HepG2 (cell line): ENCODE data around the gene HID1. TPM values are rescaled to one million over a fixed set of nuclear protein-coding genes. Genes with fewer than 3 reads are reported as not detected.

Experiments
- ATM ChIP-seq: fragments of 450-650 bp; IDR thresholded peaks from 2 replicates; pipeline ENCODE4 v1.7.1; 2017; ENCODE audit warnings: mild to moderate bottlenecking, borderline replicate concordance
- BCL3 ChIP-seq: sonication (generic); formaldehyde crosslinking; IDR thresholded peaks from 2 replicates; pipeline ENCODE4 v1.5.1; 2020; ENCODE audit warnings: mild to moderate bottlenecking, missing genetic modification reagents, moderate library complexity
- CHD2 ChIP-seq: IDR thresholded peaks from 2 replicates; pipeline ENCODE4 v1.6.1; 2011; ENCODE audit warnings: low read depth, low read length, improper control_type of control experiment
- GZF1 ChIP-seq: sonication (generic); formaldehyde crosslinking; IDR thresholded peaks from 2 replicates; pipeline ENCODE4 v1.5.1; 2020; ENCODE audit warnings: mild to moderate bottlenecking, missing genetic modification reagents
- HNF1B ChIP-seq: sonication (generic); formaldehyde crosslinking; IDR thresholded peaks from 2 replicates; pipeline ENCODE4 v1.5.1; 2020; ENCODE audit warnings: mild to moderate bottlenecking, moderate library complexity, missing genetic modification reagents
- KAT2B ChIP-seq: fragments of 150-350 bp; IDR thresholded peaks from 2 replicates; pipeline ENCODE4 v1.6.1; 2014; ENCODE audit warnings: low read depth, low read length, borderline replicate concordance
- MIXL1 ChIP-seq: IDR thresholded peaks from 2 replicates; pipeline ENCODE4 v1.6.1; 2016
- NFIC ChIP-seq: IDR thresholded peaks from 2 replicates; pipeline ENCODE4 v1.6.1; 2012; ENCODE audit warnings: mild to moderate bottlenecking, low read length, inconsistent platforms
- RELA ChIP-seq: sonication (generic); formaldehyde crosslinking; IDR thresholded peaks from 2 replicates; pipeline ENCODE4 v1.4.0; 2020; ENCODE audit warnings: missing genetic modification reagents
- RXRA ChIP-seq: sonication (generic); formaldehyde crosslinking; IDR thresholded peaks from 2 replicates; pipeline ENCODE4 v1.5.1; 2020; ENCODE audit warnings: missing genetic modification reagents
- TARDBP ChIP-seq: sonication (generic); formaldehyde crosslinking; IDR thresholded peaks from 2 replicates; pipeline ENCODE4 v1.8.0; 2022; ENCODE audit warnings: mild to moderate bottlenecking, missing genetic modification reagents
- YY1 ChIP-seq: IDR thresholded peaks from 2 replicates; pipeline ENCODE4 v1.6.1; 2011; ENCODE audit warnings: low read length, low read depth, moderate library complexity, mild to moderate bottlenecking; ENCODE audit not compliant: insufficient read depth, insufficient replicate concordance
- ZBTB2 ChIP-seq: sonication (generic); formaldehyde crosslinking; IDR thresholded peaks from 2 replicates; pipeline ENCODE4 v1.8.0; 2022; ENCODE audit warnings: low read depth, missing genetic modification reagents
- ZNF282 ChIP-seq: fragments of 450-650 bp; IDR thresholded peaks from 2 replicates; pipeline ENCODE4 v1.6.1; 2018; ENCODE audit not compliant: partially characterized antibody
- ZNF333 ChIP-seq: sonication (generic); formaldehyde crosslinking; IDR thresholded peaks from 2 replicates; pipeline ENCODE4 v1.4.0; 2020; ENCODE audit warnings: mild to moderate bottlenecking, missing genetic modification reagents, borderline replicate concordance
- ZNF350 ChIP-seq: sonication (generic); formaldehyde crosslinking; IDR thresholded peaks from 2 replicates; pipeline ENCODE4 v1.4.0; 2020; ENCODE audit warnings: mild to moderate bottlenecking, low read depth, missing genetic modification reagents, borderline replicate concordance
- ZNF562 ChIP-seq: sonication (generic); formaldehyde crosslinking; IDR thresholded peaks from 2 replicates; pipeline ENCODE4 v1.8.0; 2022; ENCODE audit warnings: missing genetic modification reagents, borderline replicate concordance
- ZNF800 ChIP-seq: sonication (generic); formaldehyde crosslinking; IDR thresholded peaks from 2 replicates; pipeline ENCODE4 v1.4.0; 2020; ENCODE audit warnings: missing genetic modification reagents
- ZSCAN20 ChIP-seq: sonication (generic); formaldehyde crosslinking; IDR thresholded peaks from 2 replicates; pipeline ENCODE4 v1.4.0; 2020; ENCODE audit warnings: missing genetic modification reagents, mild to moderate bottlenecking, borderline replicate concordance
- polyA plus RNA-seq, 8 experiments: library from polyadenylated mRNA; depleted of rRNA in 3 of 8; stranded (reverse) in 7 of 8; unstranded in 1 of 8; fragments of >200 nt; fragmentation: Illumina TruSeq in 4 of 8; extraction: Trizol in 4 of 8; gene quantifications; 2 replicates each; pipeline versions ENCODE4 v1.2.1 to v1.2.3, GENCODE V29; 2011 to 2016; ENCODE audit warnings: low read depth in 4 of 8, missing spikeins in 1 of 8, mixed read lengths in 1 of 8; ENCODE audit not compliant: insufficient read depth in 1 of 8
- total RNA-seq, 5 experiments: library from RNA; depleted of rRNA; stranded (reverse); fragments of >200 nt; fragmentation: Illumina TruSeq; extraction: Trizol; gene quantifications; 2 replicates each; pipeline ENCODE4 v1.2.3, GENCODE V29; 2016; ENCODE audit warnings: low read depth in 1 of 5

HID1 gene
- total and polyA plus RNA-seq, 2 of the 13 experiments (the other 11 are each of a cell fraction or from before 2014, with no cell fraction given): 2.1 to 10.6 TPM

DNA sequence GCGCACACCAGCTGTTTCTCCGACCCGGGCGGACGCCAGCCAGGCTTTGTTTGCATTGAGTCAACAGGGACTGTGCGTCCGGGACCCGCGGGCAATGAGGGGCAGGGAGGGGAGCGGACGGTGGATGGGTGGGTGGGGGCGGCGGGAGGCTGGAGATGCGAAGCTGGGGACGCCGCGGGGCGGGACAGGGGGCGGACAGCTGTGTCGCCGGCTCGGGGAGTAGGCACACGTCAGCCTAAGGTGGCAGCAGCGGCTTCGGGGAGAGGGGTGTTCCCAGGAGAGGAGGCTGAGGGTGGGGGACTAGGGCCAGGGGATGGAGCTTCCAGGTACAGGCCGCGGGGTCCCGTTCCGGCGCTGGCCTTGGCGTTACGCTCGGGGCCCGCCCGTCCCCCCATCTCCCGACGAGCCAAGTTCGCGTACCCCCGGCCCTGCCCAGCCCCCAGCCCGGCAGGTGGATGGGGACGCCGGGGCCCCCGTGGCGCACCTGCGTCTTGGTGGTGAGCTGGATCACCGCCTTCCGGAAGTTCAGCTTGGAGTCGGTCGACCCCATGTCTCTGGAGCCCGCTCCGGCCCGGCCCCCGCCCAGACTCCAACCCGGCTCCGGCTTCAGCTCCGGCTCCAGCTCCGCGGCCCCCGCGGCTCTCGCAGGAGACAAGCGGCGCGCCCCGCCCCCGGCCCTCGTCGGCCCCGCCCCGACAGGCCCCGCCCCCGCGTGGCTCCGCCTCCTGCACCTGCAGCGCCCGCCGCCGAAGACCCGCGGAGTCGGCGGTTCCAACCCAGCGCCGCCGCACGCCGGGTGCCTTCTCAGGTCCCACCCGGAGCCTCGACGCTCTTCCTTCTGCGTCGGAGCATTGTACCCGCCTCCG lies at the start of gene HID1 (continued):
- TF ChIP-seq BCL3 (0 out of 2 replicates have a peak, but pooled peaks have one; percentile 2), MIXL1 (CRISPR knock-in tag) (no peak), HNF1B (CRISPR knock-in tag) (no peak; the same call in 1 of the 2 replicates), ZBTB2 (CRISPR knock-in tag) (peak; percentile 59; the same call in 1 of the 2 replicates), ZSCAN20 (CRISPR knock-in tag) (0 out of 2 replicates have a peak, but pooled peaks have one; percentile 80), KAT2B (no peak), TARDBP (CRISPR knock-in tag) (peak; percentile 10; the same call in 1 of the 2 replicates), ZNF282 (no peak), ZNF350 (CRISPR knock-in tag) (no peak), YY1 (no peak), RELA (CRISPR knock-in tag) (no peak), NFIC (no peak), GZF1 (CRISPR knock-in tag) (no peak), ZNF800 (peak; percentile 88; the same call in 1 of the 2 replicates), RXRA (CRISPR knock-in tag) (no peak; the same call in 1 of the 2 replicates), CHD2 (no peak), ZNF333 (no peak), ATM (no peak), ZNF562 (CRISPR knock-in tag) (no peak)
